ENCODE results near the gene PLEKHF1.
A peak's percentile ranks its signal among the peaks of the same experiment; 100 is the strongest.

PLEKHF1 gene

DNA sequence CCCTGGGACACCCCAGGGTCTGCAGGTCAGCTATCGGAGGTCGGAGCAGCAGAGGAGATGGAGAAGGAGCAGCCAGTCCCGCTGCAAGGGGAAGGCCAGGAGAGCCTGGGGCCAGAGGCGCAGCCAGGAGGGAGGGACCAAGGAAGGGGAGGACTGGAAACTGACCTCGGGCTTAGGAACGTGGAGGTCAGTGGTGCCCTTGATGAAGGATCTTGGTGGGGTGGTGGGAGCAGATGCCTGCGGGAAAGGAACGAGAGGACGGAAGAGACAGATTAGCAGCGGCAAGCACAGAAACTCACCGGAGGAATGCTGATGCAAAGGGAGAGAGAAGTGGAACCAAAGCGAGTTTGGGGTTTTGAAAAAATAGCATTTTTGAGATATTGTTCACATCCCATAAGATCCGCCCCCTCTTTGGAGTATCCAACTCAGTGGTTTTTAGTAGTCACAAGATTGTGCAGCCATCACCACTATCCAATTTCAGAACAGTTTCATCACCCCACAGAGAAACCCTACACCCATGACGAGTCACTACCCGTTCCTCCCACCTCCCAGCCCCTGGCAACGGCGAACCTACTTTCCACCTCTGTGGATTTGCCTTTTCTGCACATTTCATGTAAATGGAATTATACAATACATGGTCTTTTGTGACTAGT, 22.1 kb downstream of the PLEKHF1 start:
- TF ChIP-seq, protein P1, sequence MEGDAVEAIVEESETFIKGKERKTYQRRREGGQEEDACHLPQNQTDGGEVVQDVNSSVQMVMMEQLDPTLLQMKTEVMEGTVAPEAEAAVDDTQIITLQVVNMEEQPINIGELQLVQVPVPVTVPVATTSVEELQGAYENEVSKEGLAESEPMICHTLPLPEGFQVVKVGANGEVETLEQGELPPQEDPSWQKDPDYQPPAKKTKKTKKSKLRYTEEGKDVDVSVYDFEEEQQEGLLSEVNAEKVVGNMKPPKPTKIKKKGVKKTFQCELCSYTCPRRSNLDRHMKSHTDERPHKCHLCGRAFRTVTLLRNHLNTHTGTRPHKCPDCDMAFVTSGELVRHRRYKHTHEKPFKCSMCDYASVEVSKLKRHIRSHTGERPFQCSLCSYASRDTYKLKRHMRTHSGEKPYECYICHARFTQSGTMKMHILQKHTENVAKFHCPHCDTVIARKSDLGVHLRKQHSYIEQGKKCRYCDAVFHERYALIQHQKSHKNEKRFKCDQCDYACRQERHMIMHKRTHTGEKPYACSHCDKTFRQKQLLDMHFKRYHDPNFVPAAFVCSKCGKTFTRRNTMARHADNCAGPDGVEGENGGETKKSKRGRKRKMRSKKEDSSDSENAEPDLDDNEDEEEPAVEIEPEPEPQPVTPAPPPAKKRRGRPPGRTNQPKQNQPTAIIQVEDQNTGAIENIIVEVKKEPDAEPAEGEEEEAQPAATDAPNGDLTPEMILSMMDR (conservative IDR thresholded peaks at IDR 0.05; ENCODE audit: low read length) = no peak
- DNase-seq (ENCODE audit: low read depth) = peak; percentile 99
- H3K4me3 ChIP-seq (ENCODE audit: low read length) = peak overlapping the region; percentile 68

DNA sequence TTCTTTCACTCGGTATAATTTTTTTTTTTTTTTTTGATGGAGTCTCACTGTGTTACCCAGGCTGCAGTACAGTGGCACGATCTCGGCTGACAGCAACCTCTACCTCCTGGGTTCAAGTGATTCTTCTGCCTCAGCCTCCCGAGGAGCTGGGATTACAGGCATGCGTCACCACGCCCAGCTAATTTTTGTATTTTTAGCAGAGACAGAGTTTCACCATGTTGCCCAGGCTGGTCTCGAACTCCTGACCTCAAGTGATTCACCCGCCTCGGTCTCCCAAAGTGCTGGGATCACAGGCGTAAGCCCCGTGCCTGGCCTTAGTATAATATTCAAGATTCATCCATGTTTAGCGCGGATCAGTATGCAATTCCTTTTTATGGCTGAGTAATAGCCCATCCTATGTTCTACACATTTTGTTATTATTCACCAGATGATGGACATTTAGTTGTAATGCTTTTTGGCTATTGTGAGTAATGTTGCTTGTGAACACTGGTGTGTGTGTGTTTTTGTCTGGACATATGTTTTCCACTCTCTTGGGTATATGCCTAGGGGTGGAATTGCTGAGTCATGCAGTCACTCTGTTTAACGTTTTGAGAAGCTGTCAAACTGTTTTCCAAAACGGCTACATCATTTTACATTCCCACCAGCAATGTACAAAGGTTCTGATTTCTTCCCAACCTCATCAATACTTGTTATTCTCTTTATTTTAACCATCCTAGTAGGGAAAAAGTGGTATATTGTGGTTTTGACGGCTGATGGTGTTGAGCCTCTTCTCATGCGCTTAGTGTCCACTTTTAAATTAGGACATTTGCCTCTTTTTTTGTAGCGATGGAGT, 22.9 kb downstream of the PLEKHF1 start:
- TF ChIP-seq, protein P1 (conservative IDR thresholded peaks at IDR 0.05; ENCODE audit: low read length) = no peak
- DNase-seq (ENCODE audit: low read depth) = peak; percentile 84
- H3K4me3 ChIP-seq (ENCODE audit: low read length) = no peak overlapping the region

DNA sequence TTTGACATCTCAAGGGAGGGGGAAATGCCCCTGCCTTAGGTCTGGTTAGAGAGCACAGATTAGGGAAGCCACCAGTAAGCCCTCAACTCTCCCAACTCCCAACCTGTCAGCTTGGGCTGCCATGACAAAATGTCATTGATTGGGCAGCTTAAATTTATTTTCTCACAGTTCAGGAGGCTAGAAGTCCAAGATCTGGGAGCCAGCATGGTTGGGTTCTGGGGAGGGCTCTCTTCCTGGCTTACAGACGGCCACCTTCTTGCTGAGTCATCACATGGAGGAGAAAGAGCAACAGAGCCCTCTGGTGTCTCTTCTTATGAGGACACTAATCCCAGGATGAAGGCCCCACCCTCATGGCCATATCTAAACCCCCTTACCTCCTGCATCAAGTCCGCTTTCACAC, 25.6 kb downstream of the PLEKHF1 start:
- TF ChIP-seq, protein P1 (conservative IDR thresholded peaks at IDR 0.05; ENCODE audit: low read length) = peak; percentile 38
- DNase-seq (ENCODE audit: low read depth) = peak; percentile 30
- H3K4me3 ChIP-seq (ENCODE audit: low read length) = no peak overlapping the region

DNA sequence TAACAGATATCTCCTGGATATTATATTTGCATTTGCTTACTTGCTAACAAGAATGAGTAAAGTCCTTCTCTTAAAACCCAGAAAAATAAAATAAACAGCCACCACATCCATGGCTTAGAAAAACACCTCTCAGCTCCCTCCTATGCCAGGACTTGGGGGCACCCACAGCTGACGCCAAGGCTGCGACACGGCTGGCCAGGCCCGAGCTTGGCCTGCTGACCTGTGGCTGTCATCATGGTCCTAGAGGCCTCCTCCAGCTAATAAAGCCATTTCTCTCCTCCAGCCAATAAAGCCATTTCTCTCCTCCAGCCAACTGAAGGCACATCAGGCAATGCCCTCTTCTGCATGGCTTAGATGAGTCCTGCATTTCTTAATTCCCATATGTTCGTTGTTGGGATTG, 28.9 kb downstream of the PLEKHF1 start:
- TF ChIP-seq, protein P1 (conservative IDR thresholded peaks at IDR 0.05; ENCODE audit: low read length) = no peak
- H3K4me3 ChIP-seq (ENCODE audit: low read length) = no peak overlapping the region
- no peak for DNase-seq (ENCODE audit: low read depth)

DNA sequence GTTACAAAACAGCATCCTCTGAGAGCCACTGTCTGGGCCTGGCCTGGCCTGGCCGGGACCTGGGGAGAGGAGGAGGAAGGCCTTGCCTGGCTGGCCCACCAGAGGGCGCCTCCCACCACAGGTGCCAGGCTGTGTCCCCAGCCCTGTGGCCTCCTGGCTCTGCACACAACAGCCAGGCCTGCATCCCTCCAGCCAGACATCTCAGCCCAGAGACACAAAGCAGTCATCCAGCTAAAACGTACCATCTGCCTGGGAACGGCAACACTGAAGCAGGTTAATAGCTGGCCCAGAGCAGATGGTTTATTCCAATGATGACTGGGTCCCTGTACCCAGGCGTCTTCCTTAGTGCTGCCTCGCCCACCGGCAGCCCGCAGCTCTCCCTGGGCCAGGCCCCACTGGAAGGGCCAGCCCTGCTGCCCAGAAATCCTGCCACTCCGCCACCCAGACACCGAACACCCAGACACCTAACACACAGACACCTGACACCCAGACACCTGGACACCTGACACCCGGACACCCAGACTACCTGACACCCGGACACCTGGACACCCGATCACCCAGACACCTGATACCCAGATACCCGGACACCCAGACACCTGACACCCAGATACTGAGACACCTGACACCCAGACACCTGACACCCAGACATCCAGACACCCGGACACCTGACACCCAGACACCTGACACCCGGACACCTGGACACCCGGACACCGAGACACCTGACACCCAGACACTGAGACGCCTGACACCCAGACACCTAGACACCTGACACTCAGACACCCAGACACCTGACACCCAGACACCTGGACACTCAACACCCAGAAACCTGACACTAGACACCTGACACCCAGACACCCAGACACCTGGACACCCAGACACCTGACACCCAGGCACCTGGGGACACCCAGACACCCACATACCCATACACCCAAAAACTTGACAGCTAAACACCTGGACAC, 29.7 kb downstream of the PLEKHF1 start:
- peak; percentile 75 for DNase-seq (ENCODE audit: low read depth)
- no peak overlapping the region for H3K4me3 ChIP-seq (ENCODE audit: low read length)
- TF ChIP-seq, protein P1 (conservative IDR thresholded peaks at IDR 0.05; ENCODE audit: low read length) = peak; percentile 81

DNA sequence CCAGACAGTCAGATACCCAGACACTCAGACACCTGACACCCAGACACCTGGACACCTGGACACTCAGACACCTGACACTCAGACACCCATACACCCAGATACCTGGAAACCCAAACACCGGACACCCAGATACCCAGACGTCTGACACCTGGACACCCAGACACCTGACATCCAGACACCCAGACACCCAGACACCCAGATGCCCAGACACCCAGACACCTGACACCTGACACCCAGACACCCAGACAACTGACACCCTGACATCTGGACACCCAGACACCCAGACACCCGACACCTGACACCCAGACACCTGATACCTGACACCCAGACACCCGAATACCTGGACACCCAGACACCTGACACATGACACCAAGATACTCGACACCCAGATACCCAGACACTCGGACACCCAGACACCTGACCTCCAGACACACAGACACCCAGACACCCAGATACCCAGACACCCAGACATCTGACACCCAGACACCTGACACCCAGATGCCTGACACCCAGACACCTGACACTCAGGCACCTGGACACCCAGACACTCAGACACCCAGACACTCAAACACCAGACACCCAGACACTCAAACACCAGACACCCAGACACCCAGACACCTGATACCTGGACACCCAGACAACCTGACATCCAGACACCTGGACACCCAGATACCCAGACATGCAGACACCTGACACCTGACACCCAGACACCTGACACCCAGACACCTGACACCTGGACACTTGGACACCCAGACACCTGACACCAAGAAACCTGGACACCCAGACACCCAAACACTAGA, 30.7 kb downstream of the PLEKHF1 start:
- TF ChIP-seq, protein P1 (conservative IDR thresholded peaks at IDR 0.05; ENCODE audit: low read length) = no peak
- no peak overlapping the region for H3K4me3 ChIP-seq (ENCODE audit: low read length)
- no peak for DNase-seq (ENCODE audit: low read depth)

Data from AG10803 (cell line).